ENCODE results near the gene ARHGAP1.

Gene ARHGAP1

DNA sequence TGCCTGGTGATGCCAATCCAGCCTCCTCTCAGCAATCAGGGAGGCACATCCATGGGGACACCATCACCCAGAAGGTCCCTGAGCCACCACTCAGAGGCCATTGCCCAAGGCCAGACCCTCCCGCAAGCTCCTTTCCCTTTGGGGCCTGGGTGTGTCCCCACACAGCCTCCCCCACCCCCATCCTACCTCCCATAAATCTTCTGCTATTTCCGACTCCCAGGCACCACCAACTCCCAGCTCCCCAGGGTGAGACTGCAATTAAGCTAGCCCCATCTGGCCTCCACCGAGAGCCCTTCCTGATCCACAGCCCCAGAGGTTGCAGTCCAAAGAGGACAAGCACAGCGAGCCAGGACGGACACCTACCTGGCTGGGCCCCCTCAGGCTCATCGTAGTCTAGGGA is 6.3 kb downstream of the ARHGAP1 start:
- DNase-seq (ENCODE audit: low read depth): no peak

DNA sequence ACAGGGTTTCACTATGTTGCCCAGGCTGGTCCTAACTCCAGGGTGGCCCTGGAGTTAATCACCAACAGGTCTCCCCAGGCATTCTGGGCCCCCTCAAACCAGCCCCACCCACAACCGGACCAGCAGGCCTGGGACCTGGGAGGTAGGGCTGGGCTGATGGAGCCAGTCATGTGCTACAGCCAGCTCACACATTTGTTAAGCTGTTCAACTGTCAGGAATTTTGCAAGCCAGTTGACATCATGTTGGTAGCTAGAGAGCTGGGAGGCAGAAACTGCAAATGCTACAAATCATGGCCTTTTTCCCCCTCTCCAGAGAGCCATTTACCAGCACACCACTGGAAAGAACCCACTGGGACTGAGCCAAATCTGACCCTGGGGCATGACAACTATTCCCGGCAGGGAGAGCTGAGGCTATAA is 6.8 kb downstream of the ARHGAP1 start:
- DNase-seq (ENCODE audit: low read depth): peak; percentile 53

DNA sequence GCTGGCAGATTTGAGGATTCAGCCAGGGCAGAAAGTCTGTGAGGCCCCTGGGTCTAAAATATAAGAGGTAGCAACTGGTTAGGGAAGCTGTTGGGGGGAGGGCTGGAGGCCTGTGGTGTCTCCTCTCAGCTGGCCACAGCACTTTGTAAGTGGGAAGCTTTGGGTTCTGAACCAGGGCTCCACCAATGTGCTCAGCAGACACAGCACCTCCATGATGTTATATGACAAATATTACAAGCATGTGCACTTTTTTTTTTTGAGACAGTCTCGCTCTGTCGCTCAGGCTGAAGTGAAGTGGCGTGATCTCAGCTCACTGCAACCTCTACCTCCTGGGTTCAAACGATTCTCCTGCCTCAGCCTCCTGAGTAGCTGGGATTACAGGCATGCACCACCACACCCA is 8.0 kb downstream of the ARHGAP1 start:
- peak; percentile 20 for DNase-seq (ENCODE audit: low read depth)

DNA sequence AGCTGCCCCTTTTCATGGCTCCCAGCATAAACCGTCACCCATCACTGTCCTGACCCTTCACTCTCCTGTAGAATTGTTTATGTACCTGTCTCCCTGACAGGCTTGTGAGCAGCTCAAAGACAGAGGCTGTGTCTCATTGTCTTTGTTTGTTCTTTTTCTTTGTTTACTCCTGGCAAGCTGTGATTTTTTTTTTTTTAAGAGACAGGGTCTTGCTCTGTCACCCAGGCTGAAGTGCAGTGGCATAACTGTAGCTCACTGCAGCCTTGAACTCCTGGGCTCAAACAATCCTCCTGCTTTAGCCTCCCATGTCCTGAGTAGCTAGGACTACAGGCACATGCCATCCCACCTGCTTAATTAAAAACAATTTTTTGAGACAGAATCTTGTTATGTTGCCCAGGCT is 9.7 kb downstream of the ARHGAP1 start:
- DNase-seq (ENCODE audit: low read depth): no peak

DNA sequence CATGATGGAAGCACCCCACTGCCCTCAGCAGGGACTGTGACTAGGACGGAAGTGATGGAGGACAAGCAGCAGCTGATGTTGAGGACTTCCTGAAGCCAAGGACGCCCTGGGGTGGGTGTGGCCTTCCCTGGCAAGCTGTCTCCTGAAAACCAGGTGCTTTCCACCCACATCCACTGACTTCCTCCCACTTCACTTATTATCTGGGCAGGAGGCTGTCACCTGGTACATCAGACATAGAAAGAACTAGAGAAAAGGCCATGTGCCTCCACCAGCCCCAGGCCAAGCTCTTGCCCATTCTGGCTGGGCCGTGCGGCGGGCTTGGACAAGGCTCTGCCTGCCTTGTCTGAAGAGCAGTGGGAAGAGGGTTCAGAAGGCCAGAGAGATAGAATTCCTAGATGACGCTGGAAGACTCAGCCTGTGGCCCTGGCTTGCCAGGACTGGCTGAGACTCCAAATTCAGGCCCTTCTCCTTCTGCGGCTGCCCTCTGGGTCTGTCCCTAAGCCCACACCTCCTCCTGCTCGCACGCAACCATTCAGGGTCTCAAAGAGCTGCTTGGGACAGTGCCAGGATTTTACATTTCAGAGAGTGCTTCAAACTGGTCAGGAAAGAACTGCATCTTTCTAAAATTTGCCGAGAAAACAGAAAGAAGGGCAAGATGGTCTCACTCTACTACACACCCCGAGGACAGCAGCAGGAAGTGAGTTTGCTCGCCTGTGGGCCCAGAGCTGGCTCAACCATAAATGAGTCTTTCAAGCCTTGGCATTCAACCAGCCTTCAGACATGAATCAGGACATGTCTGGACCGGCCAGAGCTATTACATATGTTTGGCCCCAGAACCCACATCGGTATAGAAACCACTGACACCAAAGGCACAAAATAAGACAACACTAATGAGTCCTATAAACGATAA is 13.3 kb downstream of the ARHGAP1 start:
- peak; percentile 50 for DNase-seq (ENCODE audit: low read depth)

DNA sequence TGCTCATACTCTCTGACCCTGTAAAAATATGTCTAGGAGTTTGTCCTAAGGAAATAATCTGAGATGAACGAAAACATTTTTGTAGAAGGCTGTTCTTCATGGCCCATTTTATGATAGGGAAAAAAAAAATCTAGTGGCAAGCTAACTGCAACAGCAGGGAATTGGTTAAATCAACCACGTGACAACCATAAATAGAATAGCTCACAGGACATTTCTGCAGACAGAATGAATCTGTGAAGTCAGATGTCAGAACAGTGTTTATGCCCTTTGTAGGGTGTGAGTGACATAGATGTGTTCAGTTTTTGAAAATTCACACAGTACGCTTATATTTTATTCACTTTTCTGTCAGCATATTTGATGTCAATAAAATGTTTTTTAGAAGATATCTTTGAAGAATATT is 16.1 kb downstream of the ARHGAP1 start:
- DNase-seq (ENCODE audit: low read depth): no peak

DNA sequence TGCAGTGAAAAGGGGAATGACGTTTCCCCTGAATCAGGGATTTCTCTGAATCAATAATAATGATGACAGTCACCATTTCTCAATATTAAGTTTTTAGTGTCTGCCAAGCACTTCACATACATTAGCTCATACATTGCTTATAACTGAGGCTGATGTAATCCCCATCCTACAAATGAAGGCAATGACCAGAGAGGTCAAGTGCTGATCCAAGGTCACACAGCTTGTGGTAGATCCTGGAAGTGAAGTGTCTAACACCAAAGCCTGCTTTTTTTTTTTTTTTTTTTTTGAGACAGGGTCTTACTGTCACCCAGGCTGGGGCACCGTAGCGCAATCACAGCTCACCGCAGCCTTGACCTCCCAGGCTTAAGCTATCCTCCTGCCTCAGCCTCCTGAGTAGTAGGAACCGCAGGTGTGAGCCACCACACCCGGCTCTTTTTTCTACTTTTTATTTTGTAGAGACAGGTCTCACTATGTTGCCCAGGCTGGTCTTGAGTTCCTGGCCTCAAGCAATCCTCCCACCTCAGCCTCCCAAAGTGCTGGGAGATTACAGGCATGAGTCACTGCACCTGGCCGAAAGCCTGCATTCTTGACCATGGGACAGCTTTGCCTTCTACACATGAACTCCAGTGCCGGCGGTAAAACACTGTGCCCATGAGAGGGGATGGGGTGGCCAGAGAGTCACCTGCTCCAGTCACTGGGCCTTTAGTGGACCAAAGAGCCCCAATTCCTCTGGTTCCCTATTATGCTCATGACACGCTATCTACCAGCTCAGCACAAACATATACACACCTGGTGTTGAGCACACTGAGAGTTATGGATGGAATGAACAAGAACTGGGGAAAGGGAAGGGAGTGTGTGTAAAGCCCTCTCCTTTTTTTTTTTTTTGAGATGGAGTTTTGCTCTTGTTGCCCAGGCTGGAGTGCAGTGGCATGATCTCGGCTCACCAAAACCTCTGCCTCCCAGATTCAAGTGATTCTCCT is 17.4 kb downstream of the ARHGAP1 start:
- peak; percentile 27 for DNase-seq (ENCODE audit: low read depth)

DNA sequence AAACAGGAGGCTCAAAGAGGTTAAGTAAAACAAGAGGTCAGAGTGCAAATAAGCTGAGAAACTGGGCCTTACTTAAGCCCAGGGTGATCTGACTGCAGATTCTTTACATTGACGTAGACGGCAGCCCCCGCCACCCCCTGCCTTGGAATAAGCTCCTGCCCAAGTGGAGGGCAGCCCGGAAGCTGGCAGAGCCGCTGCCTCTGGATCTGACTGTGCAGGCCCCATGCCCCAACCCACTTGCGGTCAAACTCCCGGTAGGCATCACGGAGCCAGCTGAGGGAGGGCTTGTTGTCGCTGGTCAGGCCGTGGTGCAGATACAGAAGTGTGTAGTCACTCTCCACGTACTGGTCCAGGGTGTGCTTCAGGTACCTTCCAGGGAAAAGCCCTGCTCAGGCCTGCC is 18.6 kb downstream of the ARHGAP1 start:
- DNase-seq (ENCODE audit: low read depth): no peak

DNA sequence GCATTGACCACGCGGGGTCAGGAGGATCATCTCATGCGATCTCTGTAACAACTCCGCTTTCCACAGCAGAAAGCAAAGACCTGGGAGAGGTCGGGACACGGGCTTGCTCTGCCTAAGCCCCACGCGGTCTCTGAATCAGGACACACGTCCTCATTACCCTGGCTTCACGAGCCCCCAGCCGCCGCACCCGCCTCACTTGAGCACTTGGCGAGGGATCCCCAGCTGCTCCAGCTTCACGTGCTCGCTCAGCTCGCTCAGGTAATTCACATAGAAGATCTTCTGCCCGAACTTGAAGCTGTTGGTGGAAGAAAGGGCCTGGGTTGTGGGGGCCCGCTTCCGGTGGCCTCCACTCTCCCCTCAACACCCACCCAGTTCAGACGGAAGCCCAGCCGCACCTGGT is 19.6 kb downstream of the ARHGAP1 start:
- no peak for DNase-seq (ENCODE audit: low read depth)

DNA sequence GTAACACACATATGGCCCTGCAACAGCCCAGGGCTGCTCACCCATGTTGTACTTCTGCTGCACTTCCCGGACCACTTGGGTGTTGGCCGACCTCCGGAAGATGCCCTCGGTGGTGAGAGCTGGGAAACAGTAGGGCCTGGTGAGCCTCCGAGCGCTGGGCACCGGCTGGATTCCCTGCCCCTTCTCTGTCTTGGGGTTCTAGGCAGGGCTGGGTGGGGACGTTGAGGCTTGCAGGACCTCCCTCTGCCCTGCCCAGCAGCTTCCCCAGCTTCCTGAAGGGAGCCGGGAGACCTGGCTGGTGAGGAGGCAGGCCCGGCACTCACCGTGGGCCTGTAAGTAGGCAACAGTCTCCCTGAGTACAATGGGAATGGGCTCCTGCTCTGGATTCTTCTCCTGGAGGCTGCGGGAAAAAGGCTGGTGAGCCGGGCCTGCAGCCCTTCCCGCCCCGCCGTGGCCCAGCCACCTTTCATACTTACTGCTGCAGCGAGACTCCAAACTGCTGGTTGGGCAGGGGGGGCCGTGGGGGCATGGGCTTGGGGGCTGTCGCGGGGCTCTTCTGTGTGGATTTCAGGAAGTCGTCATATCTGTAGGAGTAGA is 20.2 kb downstream of the ARHGAP1 start:
- no peak for DNase-seq (ENCODE audit: low read depth)

DNA sequence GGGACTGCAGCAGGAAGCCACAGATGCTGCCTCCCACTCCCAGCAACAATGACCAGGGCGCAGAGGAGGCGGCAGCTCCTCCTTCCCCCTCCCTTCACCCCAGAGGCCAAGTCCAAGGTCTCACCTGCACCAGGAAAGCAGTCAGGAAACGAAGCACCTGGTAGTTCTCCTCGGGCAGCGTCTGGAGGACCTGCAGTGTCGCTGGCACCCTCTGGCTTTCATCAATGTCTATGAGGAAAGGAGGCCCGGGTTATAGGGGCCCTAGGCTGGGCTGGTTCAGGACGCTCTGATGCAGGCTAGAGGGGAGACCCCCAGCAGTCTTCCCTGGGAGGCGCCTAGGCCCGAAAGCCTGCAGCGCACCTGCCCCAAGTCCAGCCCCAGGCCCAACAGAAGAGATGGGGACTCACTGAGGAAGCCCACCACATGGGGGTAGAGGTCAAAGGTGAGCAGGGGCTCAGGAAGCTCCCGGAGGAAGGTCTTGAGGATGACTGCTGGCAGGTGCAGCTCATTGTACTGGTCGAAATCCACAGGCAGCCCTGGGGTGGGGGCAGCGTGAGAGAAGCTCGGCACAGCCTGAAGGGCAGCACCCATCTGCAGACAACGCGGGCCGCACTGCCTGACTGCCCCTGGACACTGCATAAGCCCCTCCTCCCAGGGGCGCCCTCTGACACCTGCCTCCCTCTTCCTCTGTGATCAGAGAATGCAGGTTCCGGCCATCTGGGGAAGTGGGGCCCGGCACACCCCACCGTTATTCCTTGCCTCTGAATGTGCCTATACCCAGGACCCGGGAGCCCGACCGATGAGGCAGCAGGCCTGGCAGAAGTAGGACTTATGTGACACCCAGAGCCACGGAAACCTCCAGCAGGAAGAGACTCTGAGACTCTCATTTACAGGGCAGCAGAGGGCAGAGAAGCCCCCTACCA is 20.9 kb downstream of the ARHGAP1 start:
- DNase-seq (ENCODE audit: low read depth): no peak

DNA sequence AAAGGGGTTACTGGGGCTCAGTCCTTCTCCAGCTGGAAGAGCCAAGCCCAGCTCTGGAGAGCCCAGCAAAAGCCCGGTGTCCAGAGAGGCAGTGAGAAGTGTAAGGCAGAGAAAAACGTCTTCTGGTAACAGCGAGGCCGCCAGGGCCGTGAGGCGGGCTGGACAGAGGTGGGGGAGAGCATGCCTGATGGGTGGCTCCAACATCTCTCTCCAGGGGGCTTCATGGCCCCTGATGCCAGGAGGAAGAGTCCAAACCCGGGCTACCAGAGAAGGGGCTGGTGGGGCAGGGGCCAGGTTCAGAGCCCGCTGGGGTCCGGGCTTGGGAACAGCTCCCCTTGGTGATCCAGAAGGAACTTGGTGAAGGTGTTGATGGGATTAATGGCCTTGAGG is 21.7 kb downstream of the ARHGAP1 start:
- no peak for DNase-seq (ENCODE audit: low read depth)

DNA sequence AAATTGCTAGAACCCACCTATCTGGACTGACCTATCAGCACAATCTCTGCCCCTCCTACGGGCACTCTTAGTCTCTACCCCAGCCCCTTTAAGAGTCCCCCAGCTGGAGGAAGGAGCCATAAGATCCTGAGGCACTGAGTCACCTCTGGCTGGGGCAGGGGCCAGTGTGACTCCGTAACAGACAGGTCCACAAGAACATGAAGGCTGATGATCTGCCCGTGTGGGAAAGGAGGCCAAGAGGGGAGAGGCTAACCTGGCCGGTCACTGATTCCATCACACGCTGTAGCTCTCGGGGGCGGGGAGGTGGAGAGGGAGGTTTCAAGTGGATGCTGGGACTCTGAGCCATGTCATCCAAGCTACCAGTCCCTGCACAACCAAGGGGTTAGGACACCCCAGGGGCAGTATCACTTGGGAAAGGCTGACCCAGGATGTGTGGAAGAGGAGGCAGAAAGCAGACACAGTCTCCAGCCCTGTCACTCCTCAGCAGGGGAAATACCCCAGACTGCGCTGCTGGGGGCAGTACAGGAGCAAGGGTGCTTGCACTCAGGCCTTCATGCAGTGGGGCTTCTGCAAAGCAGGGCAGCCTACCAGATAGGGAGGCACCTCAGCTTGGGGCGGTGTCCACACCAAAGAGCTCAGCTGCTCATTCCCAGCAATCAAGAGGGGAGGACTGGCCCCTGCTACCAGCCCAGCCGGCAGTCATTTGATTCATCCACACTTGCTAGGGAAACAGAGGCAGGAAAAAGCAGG is 22.3 kb downstream of the ARHGAP1 start:
- DNase-seq (ENCODE audit: low read depth): no peak

DNA sequence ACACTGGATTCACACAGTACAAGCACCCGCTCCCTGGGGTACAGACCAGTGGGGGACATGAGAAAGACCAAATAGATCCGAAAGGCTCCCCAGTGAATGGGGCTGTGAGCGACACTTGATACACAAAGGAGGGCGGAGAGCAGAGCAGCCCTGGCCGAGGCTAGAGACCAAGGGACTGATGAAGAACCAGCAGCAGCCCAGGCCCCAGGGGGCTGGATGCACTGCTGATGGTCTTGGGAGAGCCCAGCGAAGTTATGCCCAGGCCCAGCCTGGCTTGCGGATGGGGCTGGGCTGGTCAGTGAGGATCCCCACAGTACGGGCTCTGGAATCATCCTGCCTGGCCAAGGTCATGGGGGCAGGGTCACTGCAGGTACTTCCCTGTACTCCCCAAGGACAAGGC is 23.2 kb downstream of the ARHGAP1 start:
- no peak for DNase-seq (ENCODE audit: low read depth)

DNA sequence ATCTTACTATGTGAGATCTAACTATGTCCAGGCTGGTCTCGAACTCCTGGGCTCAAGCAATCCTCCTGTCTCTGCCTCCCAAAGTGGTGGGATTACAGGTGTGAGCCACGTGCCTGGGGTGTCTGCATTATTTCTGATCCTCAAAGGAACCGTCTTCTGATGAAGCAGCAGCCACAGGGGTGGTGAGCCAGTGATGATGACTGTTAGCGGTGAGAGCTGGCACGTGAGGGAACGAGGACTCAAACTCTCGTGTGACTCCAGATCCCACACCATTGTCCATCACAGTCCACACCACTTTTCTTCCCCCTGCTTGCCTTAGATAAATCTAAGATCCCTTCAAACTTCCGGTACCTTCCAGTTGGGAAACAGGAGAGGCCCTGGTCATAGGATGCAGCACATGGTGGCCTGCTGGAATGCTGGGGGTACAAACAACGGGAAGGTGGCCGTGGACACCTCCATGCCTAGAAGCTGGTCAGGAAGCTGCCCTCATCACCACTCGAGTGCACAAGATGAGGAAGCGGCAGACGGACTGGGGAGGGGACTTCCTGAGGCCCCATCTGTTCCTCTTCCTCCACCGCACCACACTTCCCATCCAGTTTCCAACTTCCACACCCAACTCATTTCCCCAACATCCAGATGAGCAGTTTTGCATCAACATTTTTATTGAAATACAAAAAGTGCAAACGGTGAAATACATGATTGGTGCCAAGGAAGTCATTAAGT is 23.8 kb downstream of the ARHGAP1 start:
- DNase-seq (ENCODE audit: low read depth): no peak

DNA sequence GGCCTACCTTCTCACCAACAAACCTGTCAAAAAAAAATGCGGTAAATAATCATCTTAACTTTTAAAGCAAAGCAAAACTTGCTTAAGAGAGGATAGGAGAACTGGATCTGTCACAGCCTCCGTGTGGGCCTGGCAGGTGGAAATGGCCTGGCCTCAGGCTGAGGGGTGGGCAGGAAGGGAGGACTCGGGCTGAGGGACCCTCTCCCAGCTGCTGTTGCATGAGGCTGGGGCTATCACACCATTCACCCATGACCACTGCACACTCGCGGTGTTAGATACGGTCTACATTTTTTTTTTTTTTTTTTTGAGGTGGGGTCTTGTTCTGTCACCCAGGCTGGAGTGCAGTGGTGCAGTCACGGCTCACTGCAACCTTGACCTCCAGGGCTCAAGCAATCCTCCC is 24.5 kb downstream of the ARHGAP1 start:
- DNase-seq (ENCODE audit: low read depth): no peak

DNA sequence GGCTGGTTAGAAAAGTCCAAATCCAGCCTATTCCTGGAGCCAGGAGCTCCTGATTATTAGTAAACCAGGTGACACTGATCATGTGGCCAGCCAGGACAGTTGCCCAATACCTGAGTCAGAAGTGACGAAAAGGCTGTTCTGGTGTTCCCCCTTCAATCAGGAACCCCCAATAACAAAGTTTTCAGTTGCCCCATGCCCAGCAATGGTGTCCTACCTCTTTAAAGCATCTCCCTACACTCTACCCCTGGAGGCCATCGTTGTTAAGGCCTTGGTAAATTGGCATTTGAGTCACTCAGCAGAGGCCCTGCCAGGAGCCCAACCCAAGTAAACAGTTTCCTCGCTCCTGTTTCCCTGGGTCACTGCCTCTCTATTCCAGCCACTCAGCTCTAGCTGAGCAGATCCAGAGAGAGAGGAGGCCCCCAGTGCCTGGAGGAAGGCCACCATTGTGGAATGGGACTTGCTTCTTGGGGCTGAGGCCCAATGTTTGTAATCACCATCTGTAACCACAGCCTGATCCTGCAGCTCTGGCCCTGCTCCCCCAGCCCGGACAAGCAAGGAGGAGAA is 25.0 kb downstream of the ARHGAP1 start:
- DNase-seq (ENCODE audit: low read depth): peak; percentile 77

DNA sequence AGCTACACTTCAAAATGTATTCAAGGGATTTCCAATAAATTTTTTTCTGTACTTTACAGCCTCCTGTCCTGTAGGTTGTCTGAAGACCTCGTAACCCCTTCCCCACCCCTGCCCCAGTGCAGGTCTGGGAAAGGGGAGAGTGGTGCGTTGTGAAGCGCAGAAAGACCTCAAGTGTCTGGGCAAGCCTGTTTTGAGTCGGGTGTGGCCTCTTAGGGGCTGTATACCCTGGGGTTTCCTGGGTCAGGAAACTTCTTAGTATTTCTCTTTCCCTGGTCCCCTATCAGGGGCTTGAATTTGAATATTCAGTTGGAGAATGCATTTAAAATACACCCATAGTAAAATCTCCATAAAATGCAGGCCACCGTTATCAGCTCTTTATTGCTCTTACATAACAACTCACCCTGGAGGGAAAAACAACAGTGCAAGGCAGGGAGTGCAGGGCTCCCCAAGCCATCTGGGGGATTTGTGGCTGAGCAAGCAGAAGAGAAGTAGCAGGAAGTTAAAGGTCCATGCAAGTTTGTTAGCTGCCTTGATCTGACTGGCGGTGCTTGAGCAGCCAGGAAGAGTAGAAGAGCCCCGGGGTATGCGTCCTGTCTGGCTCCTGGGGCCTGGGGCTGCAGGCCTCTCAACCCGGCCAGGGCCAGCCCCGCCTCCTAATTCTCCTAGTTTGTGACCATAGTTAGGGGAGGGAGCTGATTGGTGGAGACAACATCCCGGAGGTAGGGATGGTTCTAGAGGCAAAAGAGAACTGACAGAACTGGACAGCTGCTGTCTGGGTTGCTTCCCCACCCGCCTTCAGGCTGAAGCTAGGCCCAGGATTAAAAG is 25.7 kb downstream of the ARHGAP1 start:
- DNase-seq (ENCODE audit: low read depth): peak; percentile 46
